Measurements from ENCODE around the gene NEDD9.

The NEDD9 gene

DNA sequence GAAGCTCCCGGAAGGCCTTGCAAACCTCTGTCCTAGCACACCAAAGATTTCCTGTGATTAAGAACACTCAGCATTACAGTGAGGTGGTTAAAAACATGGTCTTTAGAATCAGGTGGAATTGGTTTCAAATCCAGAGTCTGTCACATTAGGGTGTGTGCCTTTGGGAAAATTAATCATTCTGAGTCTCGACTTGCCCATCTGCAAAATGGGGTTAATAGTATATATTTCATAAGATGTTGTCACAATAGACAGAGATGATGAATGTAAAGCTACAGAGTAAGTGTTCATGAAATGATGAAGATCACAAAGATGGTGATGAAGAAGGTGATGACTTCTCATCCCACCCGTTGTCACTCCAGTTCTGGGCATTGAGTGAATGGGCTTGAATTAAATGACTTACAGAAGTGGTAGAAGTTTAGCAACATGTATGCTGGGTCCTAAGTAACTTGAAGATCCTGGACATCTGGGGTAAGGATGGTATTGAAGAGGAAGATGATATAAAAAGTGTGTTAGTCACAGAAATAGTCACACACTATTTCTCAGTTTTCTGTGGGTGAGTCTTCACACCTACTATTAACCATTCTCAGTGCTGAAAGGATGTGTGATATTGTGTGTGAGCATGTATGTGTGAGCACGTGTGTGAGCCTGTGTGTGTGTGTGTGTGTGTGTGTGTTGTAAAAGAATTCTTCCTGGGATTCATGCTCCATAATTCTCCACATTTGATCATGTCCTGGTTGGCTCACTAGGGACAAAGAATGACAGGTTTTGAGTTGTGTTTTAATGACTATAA lies 28.0 kb upstream of the NEDD9 start:
- no peak for DNase-seq (ENCODE audit: low read depth, low spot score)

DNA sequence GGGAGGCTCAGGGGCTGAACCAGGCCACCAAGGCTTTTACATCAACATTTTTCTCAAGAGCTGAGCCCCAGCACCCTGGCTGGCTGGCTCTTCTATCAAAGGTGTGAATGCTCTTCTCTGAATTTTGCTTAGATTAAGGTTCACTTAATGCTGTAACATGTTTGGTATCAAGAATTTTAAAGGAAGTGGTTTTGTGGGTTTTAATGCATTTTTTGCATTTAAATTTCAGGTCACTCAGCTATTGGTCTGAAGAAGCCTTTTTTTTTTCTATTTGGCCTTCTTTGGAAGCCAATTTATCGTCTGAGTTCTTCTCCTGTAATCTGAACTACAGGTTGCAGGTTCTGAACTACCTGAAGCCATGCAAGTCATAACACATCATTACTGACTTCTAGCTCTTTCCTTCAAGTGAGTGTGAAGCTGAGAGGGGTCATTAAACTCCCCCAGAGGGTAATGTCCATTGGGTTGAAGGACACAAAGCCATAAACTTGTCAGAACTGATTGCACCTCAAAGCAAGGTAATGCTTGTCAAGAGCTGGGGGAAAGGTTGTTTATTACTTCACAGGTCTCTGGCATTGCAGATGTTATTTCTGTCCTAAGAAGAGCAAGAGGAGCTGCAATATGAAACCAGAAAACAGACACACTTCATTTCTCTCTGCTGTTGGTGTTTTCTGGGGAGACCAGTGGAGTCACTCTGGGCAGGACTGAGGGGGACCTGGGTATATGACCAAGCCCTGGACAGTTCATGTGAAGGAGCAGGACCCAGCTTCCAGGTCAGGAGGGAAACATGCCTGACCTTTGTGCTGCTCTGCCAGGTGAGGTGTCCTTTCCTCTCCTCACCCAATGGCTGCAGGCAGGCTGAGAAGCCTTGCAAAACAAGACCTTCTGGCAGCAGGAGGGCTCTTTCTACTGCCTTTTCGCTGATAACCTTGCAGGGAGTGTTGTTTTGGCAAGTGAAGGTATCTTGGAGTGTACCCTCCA lies 26.1 kb upstream of the NEDD9 start:
- DNase-seq (ENCODE audit: low read depth, low spot score): no peak

DNA sequence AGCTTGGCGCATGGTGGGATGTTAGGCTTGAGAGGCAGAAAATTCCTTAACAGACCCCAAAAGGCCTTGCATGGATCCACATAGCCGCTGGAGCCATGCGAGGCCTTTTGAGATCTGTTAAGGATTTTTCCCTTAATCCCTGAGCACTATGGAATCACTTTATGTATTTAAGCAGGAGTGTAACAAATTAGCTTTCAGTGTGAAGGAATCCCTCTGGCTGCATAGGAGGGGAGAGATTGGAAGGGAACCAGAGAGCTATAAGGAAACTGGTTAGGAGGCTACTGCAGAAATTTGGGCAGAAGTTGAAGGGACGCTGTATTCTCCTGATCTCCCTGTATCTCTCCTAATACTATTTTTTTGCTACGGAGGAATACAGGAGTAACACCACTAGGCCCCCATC lies 23.1 kb upstream of the NEDD9 start:
- no peak for DNase-seq (ENCODE audit: low read depth, low spot score)

DNA sequence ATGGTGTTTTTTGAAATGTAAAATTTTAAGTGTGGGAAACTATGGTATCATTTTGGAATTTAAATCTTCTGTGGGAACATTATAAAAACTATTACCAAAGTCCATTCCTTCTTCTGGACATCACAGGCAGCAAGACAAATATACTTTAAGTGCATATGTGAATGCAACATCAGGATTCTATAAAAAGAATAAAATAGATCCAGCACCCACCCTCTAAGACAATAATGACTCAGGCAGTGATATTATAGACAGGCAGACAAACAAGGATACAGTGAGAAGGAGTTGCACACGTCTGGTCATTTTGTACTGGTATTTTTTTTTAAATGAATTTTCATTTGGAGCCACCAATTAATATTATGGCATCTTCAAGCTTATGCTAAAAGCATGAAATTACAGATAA lies 21.1 kb upstream of the NEDD9 start:
- no peak for DNase-seq (ENCODE audit: low read depth, low spot score)

DNA sequence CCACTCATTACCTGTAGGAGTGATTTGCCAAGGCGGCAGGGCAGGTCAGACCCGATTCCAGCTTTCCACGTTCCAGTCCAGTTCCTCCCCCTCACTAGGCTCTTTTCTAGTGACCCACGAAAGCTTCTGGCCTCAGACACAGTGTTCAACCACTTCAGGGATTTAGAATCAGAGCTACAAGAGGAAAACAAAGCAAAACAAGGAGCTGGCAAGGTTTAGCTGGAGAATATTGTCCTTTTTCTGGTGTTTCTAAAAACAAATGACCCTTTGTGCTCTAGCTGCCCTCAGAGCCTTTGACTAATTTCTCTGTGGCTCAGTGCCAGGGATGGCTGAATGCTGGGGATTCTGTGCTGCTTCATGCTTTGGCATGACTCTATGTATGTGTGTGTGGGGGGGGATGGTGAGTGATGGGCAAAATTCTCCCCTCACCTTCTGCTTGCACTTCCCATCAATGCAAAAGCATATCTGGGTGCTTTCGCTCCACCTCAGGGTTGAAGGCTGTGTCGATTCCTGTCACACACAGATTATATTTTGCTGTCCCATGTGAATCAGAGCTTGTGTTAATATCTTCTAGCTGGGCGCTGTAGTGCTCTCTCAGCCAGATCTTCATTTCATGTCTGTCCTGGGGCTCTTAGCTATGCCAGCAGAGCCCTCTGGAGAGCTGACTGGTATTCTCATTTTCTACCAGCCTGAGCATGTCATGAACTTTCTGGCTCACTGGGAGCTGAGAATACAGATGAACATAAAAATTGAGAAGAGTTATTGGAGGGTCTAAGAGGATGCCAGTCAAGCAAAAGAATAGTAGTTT lies 19.3 kb upstream of the NEDD9 start:
- DNase-seq (ENCODE audit: low read depth, low spot score): no peak

DNA sequence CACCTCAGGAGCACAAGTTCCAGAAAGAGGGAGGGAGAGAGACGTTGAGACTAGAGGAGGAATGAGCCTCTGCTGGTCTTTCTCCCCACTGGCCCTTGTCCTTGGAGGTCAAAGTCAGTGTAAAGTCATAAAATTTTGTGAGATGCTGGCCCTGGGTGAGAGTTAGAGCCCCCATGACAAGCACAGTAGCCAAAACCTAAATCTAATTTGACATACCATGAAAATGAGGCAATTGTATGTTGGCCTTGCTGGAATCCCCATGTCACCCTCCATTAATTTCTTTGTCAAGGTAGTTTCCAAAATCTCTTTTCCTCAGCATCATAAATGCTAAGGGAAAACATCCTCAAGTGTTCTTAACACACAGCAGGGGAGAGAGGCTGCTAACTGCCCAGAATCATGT lies 17.6 kb upstream of the NEDD9 start:
- no peak for DNase-seq (ENCODE audit: low read depth, low spot score)

DNA sequence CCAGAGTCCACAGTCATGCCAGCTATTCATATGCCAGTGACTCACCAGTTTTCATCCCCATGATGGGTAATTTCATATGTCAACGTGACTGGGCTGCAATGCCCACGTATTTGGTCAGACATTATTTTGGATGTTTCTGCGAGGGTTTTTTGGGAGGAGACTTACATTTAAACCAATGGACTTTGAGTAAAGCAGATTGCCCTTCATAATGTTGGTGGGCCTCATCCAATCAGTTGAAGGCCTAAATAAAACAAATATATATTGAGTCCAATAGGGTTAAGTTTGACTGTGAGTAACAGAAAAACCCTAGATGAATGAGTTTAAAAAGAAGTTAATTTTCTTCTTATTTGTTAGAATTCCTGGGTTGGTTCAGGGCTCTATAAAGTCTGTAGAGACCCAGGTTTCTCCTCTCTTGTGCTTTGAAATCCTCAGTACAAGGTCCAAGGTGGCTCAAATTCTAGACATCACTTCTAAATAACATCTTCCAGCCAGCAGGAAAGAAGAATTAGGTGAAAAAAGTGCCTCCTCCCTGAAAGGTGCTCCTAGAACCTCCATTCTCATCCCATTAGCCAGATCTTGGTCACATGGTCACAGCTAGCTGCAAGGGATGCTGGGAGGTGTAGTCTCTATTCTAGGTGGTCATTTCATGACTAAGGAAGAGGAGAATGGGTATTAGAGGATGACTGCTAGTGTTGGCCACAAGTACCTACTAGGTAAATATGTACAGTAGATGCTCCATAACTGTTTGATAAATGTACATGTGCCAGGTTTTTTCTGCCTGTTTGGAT lies 16.7 kb upstream of the NEDD9 start:
- no peak for DNase-seq (ENCODE audit: low read depth, low spot score)

DNA sequence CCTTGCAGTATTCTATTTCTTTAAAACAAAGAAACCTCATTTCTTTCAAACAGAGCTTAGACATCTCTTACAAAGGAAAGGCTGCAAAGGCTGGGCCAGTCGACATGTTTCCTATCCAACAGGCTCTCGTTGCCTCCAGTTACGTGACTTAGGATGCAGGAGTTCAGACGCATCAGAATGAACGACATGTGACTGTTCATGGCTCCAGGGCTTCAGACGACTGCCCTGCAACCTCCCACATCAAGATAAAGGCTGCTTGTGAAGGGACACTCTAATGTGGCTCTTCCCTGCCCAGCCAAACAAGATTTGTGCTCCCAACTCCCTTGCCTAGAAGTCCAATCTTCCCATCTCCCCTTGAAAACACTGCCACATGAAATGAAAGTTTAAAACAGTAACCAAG lies 14.3 kb upstream of the NEDD9 start:
- DNase-seq (ENCODE audit: low read depth, low spot score): no peak

DNA sequence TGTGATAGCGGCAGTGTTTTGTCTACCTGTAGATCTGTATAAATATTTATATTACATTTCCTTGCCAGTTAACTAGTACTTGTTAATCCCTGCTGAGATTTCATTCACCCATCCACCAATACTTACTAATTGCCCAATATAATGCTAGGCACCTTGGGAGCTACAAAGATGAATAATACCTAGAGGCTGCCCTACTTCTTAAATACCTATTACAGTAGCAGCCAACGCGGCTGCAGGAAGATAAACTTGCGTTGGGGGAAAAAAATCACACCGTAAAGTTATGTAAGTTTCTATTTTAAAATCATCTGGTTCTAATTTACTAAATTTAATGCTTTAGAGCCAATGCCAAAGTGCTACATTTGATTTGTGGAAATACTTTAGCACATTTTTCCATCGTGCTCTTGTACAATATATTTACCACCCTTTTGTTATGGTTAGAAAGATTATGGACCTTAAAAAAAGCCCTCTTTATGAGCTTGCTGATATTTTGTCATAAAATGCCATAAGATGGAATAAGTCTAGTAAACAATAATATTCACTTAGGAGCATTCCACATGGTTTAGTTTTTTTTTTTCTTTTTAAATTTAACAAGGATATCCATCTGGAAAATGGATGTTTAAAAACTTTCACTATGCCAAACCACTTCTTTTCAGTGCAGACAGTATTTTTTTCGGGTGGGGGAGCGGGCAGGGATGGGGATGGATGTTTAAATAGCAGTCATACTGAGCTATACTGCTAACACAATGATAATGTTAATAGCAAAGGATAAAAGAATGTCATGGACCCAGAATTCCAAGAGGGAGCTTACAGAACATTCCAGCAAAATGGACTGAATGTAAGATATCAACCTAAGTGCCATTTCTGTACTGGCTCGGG lies 13.2 kb upstream of the NEDD9 start:
- no peak for DNase-seq (ENCODE audit: low read depth, low spot score)

DNA sequence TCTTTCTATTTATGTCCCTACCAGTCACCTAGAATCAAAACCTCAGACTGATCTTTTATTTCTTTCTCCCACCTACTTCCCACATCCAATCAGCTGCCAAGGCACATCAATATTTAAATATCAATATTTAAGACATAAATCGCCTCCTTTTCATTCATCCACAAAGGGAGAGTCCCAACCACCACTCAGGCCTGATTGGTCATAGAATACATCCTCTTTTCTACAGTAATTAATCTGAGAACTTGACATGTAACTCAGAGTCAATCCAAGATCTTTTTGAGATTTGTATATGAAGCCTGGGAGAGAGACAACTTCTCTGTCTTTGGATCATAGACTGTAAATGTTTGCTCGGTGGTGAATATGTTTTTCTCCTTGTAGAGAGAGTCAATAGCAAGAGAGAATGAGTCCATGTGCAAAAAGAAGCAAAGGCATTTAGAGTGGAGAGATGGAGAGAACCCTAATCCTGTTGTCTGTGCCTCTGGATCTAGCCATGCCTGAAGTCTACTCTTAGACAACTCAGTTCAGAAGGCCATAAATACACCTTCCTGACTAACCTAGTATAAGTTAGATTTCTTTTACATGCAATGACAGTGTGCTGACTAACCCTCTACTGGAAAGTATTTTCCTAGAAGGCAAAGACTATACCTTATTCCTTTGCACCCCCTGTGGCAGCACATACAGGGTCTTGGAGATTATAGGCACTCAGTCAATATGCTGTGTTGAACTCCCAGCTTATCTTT lies 12.1 kb upstream of the NEDD9 start:
- DNase-seq (ENCODE audit: low read depth, low spot score): no peak

DNA sequence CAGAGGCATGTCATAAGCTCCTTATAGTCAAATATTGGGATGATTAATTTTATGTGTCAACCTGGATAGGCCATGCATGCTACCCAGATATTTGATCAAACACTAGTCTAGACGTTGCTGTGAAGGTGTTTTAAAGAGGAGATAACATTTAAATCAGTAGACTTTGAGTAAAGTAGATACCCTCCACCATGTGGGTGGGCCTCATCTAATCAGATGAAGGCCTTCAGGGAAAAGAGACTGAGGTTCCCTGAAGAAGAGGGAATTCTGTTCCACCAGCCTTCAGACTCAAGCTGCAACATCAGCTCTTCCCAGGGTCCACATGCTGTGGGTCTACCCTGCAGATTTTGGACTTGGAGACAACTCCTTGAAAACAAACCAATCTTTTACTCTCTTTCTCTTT lies 11.4 kb upstream of the NEDD9 start:
- DNase-seq (ENCODE audit: low read depth, low spot score): no peak

DNA sequence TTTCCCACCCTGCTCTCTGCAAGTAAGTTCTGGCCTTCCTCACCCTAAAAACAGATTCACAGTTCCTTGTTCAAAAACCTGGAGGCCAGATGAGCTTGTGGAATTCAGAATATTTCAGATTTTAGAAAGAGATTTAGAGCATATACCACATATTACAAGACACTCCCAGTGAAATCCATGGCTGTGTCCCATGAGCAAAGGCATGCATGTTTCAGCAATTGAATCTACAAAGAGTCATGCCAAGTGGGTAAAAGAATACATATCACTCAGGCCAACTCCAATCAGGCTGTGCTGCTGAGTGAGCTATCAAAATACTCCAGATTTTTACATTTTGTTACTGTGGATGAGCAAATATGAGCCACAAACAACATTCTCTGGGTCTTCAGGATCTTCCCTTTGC lies 10.2 kb upstream of the NEDD9 start:
- no peak for DNase-seq (ENCODE audit: low read depth, low spot score)

DNA sequence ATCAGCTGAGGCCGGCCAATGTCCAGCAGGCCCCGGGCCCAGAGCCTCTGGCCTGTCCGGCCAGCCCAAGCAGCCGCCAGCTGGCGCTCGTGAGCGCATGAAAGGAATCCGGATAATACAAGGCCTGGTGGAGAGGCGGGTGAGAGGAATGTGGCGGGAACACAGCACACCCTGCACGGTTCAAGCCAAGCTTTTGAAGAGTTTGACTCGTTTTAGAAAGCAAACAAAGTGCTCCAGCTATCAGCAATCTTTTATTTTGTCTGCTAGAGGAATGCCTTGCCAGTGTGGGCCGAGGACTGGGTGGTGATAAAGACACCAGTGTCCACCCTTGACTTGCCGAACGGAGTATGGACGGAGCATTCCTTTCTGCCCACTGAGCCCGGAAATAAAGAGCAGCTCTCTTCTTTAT lies 9.3 kb upstream of the NEDD9 start:
- DNase-seq (ENCODE audit: low read depth, low spot score): no peak

DNA sequence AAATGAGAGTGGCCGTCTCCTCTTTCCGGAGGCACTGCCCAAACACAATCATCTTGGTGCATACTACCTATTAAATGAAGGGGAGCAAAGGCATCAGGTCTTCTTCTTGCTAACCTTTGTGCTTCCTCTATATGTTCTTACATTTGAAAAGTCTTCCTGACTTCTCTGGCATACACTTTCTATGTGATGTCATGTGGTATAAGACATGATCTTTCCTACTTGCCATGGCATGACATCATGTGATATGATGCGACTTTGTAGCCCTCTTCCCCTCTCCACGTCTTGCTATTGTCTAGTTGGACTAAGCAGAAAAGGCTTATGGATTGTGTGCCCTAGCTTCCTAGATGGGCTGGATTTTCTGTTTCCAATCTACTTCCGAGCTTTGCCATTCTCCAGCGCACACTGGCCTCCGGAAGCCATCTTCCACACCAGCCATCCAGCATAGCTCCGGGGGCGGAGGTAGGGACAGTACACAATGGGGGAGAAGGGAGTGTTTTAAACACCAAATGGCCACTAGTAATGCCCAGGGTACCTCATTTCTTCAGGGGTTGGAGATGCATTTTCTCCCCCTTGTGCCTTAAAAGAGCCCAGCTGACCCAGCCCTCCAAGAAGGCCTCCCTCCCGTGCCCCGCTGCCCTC lies 8.8 kb upstream of the NEDD9 start:
- no peak for DNase-seq (ENCODE audit: low read depth, low spot score)

DNA sequence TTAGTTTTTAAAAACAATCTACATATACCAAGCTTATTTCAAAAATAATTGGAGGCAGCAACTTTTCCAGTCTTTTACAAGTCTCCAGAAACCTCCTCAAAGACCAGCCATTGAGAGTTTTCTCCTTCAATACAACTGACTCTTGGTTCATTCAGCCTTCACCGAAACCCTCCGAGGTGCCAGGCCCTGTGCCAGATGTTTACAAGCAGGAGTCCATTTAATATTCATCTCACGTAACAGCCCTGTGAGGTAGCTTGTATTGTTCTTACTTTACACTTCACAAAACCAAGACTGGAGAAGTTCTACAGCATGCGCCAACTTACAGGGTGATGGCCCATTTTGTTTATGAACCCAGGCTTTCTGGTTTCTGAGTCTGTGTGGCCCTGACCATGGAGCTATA lies 5.5 kb upstream of the NEDD9 start:
- no peak for DNase-seq (ENCODE audit: low read depth, low spot score)

DNA sequence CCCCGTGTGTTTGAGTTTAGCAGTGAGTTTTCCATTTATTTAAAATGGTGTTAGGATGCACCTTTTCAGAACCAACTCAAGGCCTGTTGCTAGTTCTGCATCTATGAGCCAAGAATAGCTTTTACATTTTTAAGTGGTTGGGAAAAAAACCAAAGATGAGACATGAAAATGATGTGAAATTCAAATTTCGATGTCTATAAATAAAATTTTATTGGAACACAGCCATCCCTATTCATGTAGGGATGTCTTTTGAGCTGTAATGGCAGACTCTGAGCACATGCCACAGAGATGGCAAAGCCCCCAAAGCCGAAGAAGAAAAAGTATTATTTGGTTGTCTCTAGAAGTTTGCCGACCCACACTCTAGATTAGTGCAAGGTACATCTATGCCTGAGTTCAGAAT lies 5.0 kb upstream of the NEDD9 start:
- no peak for DNase-seq (ENCODE audit: low read depth, low spot score)

DNA sequence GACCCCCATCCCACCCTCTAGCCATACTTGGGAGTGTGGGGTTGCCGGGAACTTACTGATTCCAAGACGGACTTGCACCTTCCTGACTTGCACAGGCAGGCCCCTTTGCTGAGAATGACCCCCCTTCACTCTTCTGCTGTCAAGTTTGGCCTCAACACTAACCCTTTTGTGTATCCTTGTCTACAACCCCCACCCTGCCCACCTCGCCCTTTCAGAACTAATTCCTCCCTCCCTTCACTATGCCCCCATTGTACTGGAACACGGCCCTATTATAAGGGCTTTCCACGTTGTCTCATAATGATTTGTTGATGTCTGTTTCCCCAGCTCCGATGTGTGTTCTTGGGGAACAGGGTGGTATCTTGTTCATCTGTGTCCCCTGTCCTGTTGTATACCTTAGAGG lies 4.4 kb upstream of the NEDD9 start:
- DNase-seq (ENCODE audit: low read depth, low spot score): no peak

DNA sequence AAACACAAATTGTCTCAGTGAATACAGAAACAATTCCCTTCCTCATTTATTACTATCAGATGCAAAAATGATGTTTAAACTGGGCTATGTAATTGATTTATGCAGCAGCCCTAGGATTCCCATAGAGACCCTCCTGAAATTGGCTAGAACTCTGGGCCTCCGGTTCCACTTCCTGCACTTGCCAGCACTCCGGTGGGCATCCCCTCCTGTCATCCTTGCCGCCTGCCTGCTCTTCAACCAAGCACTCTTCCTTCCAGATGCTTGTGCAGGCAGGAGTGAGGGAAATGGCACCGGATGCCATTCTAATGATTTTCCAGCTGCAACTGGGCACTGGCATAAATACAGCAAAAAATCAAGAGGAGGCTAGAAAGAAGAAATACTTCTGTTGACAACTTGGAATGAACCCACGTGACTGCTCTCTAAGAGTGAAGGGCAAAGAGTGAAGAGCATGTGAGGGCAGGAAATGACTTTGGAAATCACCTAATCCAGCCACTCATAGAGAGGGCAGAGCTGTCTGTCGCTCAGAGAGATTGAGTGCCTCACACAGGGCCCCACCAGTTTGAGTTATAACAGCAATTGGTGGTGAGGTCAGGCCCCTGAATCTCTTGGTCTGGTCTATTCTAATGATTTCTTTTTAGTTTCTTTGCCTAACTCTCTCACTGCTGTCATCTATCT lies 3.7 kb upstream of the NEDD9 start:
- no peak for DNase-seq (ENCODE audit: low read depth, low spot score)

Data from activated naive CD8-positive, alpha-beta T cell treated with anti-CD3 and anti-CD28 coated beads, Interleukin-2, amount 50 U/mL, for 16 hours (primary cell).